ENCODE measurements around the gene ACO1.

ACO1 gene

GRCh38 chr9:32419921-32420320 lies 35.5 kb downstream of the ACO1 start:
- DNase-seq, result no peak

- DNase-seq, result no peak
Measured at GRCh38 chr9:32422237-32422806, 37.9 kb downstream of the ACO1 start.

- no peak for DNase-seq
Measured at GRCh38 chr9:32423371-32423770, 38.9 kb downstream of the ACO1 start.

- no peak for DNase-seq
Measured at GRCh38 chr9:32424616-32425015, 40.2 kb downstream of the ACO1 start.

- DNase-seq, result peak in 32 of 56 donors; percentile 2 to 54 (median 18)
Measured at GRCh38 chr9:32426278-32426939, 42.0 kb downstream of the ACO1 start.

- DNase-seq, result peak in 3 of 56 donors; percentile 3 to 6 (median 4)
Measured at GRCh38 chr9:32427111-32427873, 42.8 kb downstream of the ACO1 start.

- DNase-seq, result no peak
Measured at GRCh38 chr9:32430720-32431119, 46.3 kb downstream of the ACO1 start.

GRCh38 chr9:32431196-32431595 lies 46.8 kb downstream of the ACO1 start:
- DNase-seq, result no peak

- DNase-seq, result peak in 7 of 56 donors; percentile 3 to 21 (median 7)
Measured at GRCh38 chr9:32431940-32432555, 47.6 kb downstream of the ACO1 start.

GRCh38 chr9:32434892-32435291 lies 50.4 kb downstream of the ACO1 start:
- no peak for DNase-seq

- DNase-seq, result no peak
Measured at GRCh38 chr9:32441678-32442077, 57.2 kb downstream of the ACO1 start.

GRCh38 chr9:32442433-32442832 lies 58.0 kb downstream of the ACO1 start:
- DNase-seq, result no peak

GRCh38 chr9:32449969-32450368 lies 65.5 kb downstream of the ACO1 start:
- no peak for DNase-seq

- no peak for DNase-seq
Measured at GRCh38 chr9:32454280-32454679, 69.8 kb downstream of the ACO1 start.

- no peak for DNase-seq
Measured at GRCh38 chr9:32455738-32456137, 71.3 kb downstream of the ACO1 start.

- no peak for DNase-seq
Measured at GRCh38 chr9:32456564-32456963, 72.1 kb downstream of the ACO1 start.

GRCh38 chr9:32463500-32464293 lies 79.3 kb downstream of the ACO1 start:
- DNase-seq, result peak in 1 of 56 donors; percentile 2

GRCh38 chr9:32468740-32469139 lies 84.3 kb downstream of the ACO1 start:
- no peak for DNase-seq

- DNase-seq, result no peak
Measured at GRCh38 chr9:32472344-32472743, 87.9 kb downstream of the ACO1 start.

- no peak for DNase-seq
Measured at GRCh38 chr9:32483343-32483742, 98.9 kb downstream of the ACO1 start.

GRCh38 chr9:32486839-32487562 lies 102.6 kb downstream of the ACO1 start:
- no peak for DNase-seq
